ENCODE measurements around the gene MAP3K3. TPM values are rescaled to one million over a fixed set of nuclear protein-coding genes. Genes with fewer than 3 reads are reported as not detected.

Gene MAP3K3
- total RNA-seq, 2 donors from 2014 or later: 38.5 to 39.8 TPM

DNA sequence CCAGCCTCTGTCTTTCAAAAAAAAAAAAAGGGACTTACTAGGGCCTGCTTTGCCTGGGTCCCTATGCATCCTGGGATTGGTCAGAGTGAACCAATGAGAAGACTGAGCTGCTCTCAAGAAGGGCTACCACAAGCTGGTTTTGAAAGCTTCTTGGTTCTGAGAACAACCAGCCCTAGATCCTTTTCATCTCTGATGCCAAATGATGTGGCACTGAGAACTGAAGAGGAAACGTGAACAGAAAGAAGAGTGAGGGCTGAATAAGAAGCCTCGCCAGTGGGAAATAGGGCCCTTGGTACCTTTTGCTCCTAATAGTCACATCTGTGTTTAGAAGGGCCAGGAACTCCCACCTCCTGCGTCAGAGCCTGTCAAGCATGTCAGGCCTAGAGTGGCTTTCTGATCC lies 10.9 kb upstream of the MAP3K3 start:
- intact Hi-C loops (cut with DNase I): loop anchor here (5.0 kb wide), 1 partner anchor 184 kb away; no protein-coding TSS in a partner anchor
- no peak for DNase-seq (ENCODE audit: low spot score)

DNA sequence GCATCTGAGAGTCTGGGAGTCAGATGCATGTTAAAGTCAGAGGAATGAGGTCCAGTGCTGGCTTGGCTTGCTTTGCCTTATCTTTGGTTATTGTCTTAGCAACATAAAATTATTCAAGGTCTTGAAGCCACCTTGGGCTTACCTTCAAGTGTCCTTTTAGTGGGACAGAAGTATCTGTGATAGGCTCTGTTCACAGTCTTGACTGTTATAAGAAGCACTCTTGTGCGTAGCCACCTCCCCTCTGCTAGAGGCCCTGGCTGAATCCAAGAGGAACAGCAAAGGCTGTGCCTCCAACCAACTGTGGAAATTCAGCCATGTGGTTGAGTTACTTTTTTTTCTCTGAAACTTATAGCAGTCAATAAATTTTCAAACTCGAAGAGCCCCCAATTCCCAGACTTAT lies 8.6 kb upstream of the MAP3K3 start:
- intact Hi-C loops (cut with DNase I): loop anchor here (5.0 kb wide), 1 partner anchor 186 kb away; no protein-coding TSS in a partner anchor
- DNase-seq (ENCODE audit: low spot score): no peak

DNA sequence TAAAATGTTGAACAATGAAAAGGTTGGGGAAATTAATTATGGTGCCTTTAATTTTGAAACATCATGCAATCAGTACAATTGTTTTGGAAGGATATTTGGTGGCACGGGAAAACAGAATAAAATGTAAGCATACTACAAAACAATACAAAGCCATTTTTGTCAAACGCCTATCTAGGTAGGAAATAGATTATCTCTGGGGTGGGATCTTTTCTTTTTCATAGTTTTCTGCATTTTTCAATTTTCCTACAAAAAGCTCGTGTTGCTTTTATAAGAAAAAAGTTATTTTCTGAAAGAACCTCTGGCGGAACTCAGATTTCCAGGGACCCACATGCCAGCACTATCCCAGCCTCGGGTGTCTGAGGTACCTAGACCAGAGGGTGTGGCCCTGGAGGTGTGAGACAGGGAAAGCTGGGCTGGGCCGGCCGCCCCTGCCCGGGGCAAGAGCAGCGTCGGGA lies 961 bp upstream of the MAP3K3 start:
- intact Hi-C loops (cut with DNase I): no loop called here
- no peak for DNase-seq (ENCODE audit: low spot score)

DNA sequence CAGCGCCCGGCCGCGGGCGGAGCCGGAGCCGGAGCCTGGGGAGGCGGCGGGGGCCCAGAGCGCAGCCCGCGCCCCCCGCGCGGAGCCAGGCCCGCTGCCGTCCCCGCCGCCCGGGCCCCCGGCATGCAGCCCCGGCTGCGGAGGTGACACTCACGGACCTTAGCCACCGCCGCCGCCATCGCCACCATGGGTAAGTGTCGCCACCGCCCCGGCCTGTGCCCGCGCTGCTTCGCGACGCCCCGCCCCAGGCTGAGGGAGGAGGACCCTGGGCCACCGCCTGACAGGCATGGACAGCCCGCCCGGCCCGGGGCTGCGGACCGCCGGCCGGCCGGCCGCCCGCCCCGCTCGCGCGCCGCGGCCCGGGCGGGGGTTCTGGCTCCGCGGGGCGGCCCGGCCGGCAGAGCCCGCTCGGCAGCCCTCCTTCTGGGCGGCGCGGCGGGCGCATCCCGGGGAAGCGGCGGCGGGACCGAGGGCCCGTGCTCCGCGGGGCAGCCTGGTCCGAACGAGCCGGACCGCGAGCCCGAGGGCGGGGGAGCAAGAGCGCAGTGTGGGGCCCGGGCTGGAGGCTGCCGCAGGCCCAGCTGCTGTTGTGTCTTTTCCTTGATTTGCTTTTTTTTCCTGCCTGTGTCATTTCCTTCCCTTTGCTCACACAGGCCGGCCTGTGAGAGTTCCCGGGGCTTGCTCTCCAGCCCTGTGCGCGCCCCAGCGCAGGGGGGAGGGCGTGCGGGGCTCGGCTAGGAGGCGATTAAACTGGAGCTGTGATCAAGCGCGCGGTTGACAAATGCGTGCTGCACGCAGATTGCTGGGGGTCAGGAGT lies 565 bp downstream of the MAP3K3 start:
- DNase-seq (ENCODE audit: low spot score): peak; percentile 93
- intact Hi-C loops (cut with DNase I): no loop called here

DNA sequence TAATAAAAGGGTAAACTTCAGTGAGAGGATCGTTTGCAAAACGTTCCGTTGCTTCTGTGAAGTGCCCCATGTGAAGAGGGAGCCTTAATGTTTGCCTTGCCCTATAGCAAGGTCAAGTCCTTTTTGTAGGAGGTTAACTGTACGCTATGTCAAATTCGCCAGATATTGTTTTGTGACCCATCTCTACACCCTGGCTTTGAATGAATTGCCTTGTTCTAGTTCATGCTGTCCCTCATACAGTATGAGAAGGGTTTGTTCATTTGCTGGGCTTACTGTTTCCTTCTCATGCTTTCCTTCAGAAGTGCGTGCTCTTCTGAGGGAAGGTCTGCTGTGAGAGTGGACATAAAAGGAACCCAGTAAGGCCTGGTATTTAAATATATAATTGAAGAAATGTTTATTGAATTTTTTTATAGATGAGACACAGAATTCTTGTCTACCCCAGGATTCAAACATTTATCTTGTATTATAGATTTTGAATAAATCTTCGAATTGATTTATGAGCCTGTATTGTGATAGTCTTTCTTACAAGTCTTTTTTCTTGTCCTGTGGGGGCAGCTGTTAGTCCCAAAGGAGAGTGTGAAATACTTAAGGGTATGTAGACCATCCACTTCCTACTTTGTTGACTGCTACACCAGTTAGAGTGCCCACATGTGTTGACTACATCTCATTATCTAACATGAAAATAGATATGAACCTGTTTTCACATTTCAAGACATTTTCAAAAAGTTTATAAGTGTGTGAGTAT lies 1.7 kb downstream of the MAP3K3 start:
- intact Hi-C loops (cut with DNase I): no loop called here
- no peak for DNase-seq (ENCODE audit: low spot score)

DNA sequence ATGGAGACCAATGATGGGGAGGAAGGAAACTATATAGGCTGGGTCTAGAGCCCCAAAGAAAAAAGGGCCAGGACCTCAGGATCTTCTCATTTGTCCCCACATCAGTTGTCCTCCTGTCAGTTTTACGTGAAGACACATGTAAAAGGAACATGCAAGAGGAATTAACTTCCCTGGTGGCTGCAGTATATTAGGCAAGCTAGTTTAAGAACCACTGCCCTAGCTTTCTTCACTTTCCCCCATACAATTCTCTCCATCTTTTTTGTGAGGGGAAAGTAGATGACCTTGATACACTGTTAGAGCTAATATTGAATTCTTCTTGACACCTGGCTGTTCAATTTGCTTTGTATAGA lies 2.3 kb downstream of the MAP3K3 start:
- DNase-seq (ENCODE audit: low spot score): no peak
- intact Hi-C loops (cut with DNase I): no loop called here

DNA sequence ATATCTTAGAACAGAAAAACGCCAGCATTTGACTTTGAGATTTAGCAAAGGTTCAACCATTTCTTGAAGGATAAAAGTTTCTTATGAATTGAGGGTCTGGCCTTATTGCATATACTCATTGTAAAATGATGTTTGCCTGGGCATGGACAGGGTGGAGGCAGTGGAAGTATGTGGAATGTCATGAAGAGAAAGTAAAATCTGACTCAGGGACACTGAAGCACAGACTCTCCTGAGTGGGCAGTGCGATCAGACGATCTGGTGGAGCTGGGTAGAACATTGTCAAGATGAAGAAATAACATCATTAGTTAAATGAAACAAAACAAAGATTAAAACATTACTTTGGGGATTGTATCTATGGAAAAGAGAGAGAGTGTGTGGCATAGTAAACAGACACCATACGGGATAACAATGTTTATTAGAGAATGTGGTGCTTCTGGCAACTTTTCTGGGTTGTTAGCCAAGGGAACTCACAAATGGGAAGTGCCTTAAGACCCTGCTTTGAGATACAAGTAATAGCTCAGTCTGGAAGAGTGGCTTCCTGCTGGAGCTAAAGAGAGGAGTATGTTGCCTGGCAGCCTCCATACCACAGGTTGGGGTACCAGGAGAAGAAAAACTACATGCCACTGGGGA lies 4.4 kb downstream of the MAP3K3 start:
- DNase-seq (ENCODE audit: low spot score): no peak
- intact Hi-C loops (cut with DNase I): no loop called here

DNA sequence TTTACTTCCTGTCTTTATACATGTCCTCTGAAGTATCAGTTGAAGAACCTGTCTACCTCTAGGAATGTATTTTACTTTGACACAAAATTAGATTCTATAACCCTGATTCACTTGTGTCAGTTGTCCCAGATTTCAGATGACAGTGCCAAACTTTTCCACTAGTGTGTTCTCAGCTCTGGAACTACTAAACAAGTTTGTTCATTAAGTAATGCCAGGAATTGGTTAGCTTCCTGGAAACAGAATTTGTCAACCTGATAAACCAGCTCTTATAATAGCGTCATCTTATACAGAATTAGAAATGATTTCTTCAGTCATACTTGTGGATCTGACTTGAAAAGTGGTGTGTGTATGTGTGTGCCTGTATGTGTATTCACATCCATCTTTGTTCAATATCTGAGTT lies 7.4 kb downstream of the MAP3K3 start:
- no peak for DNase-seq (ENCODE audit: low spot score)
- intact Hi-C loops (cut with DNase I): no loop called here

DNA sequence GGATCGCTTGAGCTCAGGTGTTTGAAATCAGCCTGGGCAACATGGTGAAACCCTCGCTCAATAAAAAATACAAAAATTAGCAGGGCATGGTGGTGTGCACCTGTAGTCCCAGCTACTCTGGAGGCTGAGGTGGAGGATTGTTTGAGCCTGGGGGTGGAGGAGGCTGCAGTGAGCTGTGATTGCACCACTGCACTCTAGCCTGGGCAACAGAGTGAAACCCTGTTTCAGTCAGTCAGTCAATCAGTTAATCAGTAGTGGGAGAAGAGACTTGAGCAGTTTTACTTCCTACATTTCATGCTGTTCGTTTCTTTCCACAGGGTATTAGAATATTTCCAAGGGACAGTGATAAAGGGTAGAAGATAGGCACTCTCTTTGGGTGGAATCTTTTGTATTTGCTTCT lies 8.8 kb downstream of the MAP3K3 start:
- intact Hi-C loops (cut with DNase I): no loop called here
- DNase-seq (ENCODE audit: low spot score): no peak

DNA sequence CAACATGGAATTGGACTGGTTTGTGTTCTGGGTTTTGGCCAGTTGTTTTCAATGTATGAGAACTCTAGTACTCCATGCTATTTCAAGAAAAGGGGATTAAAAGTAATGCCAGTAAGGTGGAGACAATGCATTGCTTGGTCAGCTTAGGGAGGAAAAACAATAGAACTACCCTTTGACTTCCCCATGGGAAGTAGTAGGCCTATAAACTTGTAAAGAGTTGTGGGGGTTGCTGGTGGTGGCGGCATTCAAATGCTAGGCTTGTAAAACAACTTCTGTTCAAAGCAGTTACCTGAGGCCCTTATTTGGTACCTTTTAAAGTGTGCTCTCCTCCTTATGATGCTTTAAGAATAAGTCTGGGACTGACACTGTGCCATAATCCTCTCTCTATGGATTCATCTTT lies 9.4 kb downstream of the MAP3K3 start:
- DNase-seq (ENCODE audit: low spot score): no peak
- intact Hi-C loops (cut with DNase I): no loop called here

DNA sequence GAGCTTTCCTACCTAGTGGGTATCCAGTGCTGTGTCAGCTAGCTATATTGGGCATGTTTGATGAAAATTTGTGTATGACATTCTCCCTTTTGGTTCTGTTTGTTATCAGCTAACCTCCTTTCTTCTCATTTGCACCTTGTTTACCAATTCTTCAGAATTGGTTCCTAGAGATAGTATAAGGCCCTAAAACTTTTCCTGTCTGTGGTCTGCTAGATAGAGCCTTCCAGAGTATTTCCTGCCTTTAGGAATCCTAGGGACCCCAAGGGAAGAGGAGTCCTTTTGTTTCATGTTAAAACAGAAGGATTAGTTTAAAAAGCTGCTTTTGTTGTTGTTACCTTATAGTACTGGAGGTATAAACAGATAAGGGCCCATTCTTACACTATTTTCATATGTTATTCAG lies 11.5 kb downstream of the MAP3K3 start:
- DNase-seq (ENCODE audit: low spot score): no peak
- intact Hi-C loops (cut with DNase I): no loop called here

DNA sequence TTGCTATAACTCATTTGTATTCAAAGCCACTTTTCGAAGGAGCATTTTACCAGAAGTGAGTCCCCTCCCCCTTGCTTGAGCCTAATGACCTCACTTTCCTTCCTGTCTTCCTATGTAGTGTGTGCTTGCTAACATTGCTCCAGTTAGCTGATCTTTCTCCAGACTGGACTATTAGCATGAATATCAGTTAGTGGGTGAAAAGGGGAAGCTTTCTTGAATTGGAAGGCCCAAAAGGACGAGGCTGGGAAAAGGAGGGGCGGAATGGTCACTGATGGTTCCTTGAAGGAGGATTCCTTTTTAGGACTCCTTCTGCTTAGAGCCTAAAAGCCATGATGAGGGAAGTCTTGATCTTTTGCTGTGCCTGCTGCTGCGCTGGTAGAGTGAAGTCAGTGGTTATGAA lies 11.9 kb downstream of the MAP3K3 start:
- intact Hi-C loops (cut with DNase I): no loop called here
- no peak for DNase-seq (ENCODE audit: low spot score)

DNA sequence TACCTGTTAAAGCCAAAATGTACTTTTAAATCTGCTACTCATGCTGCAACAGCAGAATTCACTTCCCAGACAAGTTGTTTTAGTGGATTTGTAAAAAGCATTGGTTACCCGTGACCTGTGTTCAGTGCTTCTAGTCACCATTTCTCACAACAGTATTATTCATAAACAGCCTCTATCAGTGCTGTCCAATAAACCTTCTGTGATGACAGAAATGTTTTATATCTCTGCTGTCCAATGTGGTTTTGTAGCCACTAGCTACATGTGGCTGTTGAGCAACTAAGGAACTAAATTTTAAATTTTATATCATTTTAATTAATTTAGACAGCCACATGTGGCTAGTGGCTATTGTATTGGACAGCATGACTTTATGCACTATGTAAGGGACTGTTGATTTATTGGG lies 12.6 kb downstream of the MAP3K3 start:
- DNase-seq (ENCODE audit: low spot score): no peak
- intact Hi-C loops (cut with DNase I): no loop called here

DNA sequence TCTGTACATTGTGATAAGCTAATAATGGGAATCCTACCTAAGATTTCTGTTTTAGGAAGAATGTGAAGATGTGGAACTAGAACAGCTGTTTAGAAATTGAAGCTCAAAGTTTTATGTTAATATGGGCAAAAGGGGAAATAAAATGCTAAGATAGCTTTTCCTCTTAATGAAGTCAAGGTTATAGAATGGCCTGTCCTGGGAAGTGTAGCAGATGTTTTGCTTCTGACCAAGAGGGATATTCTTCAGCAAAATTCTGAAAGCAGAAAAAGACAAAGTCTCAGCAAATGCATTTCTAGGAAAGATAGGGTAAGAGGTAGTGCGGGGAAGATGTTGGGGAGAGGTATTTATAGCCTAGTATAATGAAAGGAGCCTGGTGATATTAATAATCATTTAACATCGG lies 13.1 kb downstream of the MAP3K3 start:
- no peak for DNase-seq (ENCODE audit: low spot score)
- intact Hi-C loops (cut with DNase I): no loop called here

DNA sequence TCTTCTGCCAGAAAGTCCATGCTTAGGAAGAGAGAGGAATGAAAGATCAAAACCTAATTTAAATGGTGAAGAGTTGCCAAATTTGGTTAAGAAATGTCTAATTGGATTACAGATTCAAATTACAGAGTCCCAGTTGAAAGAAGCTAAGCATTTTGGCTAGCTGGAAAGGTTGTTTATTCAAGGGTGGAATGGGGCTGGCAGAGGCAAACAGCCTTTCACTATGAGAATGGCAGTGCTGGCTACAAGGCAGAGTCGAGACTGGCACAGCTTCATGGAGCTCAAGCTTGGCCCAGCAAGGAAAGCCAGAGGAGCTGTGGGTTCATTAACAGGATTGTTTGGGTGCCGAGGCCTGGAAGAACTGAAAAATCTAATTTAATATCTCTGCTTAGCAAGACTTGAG lies 13.6 kb downstream of the MAP3K3 start:
- no peak for DNase-seq (ENCODE audit: low spot score)
- intact Hi-C loops (cut with DNase I): no loop called here

DNA sequence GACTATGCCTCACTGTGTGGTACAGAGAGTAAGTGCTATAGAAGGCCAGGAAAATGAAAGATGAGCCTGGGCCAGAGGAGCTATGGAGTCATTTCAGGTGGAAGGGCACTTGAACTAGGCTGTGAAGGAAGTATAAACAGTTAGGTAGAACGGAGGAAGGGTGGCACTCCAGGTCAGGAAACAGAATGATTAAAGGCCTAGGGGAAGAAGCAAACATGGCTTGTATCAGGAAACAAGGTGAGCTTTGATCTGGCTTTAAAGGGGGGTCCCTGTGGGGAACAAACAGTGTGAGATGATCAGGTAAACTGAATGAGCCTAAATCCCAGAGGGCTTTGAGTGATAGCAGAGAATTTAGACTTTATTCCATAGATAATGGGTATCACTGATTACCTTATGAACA lies 16.9 kb downstream of the MAP3K3 start:
- DNase-seq (ENCODE audit: low spot score): no peak
- intact Hi-C loops (cut with DNase I): no loop called here

DNA sequence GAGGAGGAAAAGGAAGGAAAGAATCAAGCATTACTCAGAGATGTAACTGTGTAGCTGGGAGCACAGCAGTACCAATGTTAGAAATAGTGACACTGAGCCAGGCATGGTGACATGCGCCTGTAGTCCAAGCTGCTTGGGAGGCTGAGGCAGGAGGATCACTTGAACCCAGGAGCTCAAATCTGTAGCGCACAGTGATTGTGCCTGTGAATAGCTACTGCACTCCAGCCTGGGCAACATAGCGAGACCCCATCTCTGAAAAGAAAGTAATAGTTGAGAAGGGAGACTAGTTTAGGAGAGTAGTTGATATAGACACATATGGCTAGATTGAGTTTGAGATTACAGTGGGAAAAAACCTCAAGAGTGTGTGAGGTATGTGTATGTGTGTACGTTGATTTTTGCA lies 17.8 kb downstream of the MAP3K3 start:
- DNase-seq (ENCODE audit: low spot score): no peak
- intact Hi-C loops (cut with DNase I): no loop called here

DNA sequence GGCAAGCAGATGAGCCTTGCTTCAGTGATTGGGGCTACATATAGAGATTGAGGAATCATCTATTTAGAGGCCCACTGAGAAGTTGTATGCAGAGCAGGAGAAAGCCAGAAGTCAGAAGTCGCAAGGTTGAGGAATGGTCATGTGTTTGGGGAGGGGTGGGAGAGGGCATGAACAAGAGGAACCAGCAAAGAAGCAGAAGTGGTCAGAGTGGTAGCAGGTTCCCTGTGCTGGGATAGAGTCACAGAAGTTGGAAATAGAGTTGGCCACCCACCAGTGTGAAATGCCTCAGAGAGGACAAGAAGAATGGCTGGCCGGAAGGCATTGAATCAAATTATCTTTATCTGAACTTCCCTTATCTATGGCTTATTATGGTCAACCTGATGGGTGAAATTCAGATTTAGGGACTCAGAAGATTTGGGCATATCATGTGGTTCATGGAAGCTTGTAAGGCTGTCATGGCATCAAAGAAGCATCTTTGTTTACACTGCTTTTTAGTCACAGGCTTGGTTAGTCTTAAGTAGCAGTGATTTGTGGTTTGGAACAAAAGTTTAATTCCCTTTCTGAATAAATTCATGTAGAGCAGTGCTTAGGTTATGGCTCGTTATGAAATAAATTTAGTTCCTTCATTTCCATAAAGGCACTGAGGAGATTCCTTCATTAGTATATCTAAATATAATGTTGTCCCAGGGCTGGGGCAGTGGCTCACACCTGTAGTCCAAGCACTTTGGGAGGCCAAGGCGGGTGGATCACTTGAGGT lies 19.7 kb downstream of the MAP3K3 start:
- no peak for DNase-seq (ENCODE audit: low spot score)
- intact Hi-C loops (cut with DNase I): no loop called here

DNA sequence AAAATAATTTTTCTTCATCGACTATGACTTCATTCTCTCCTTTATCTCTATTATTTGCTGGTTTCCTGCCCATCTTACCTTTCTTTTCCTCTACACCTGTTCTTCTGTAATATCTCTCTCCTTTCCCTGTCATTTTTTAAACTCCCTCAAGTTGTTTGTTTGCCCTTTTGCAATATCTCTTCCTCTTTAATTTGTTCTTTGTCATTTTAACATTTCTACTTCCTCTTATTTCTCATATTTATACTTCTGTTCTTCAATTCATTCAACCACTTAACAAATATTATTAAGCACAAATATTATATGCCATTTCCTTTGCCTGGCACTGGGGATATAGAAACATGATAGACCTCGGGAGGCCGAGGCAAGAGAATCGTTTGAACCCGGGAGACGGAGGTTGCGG lies 22.6 kb downstream of the MAP3K3 start:
- no peak for DNase-seq (ENCODE audit: low spot score)
- intact Hi-C loops (cut with DNase I): no loop called here

All from posterior vena cava (tissue), 2 donors.